Measurements from ENCODE around the gene MRE11.
"Not testable (repeated sequence)": the region's sequence is repeated elsewhere in the genome, so short reads cannot be mapped to it uniquely, and the experiment has no call there.

Gene MRE11

DNA sequence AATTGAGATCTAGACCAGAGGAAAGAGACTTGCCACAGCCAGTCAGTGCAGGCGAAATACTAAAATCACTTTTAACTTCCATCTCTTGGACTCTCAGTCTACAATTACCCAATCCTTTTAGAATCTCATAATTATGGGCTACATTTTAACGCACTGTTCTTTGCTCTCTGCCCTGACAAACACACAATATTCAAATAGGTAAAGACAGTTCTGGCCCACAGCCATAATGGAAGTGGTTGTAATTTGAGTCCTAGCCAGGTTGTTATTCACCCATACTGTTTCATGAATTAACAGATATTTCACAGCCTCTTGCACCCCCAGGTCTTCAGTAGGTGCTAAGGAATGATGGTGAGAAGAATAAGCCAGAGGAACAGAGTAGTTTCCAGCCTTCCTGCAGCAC is 19.4 kb upstream of the MRE11 start:
- Histone ChIP-seq H3K14ac (ENCODE audit: low read length) (no peak overlapping the region), H2AFZ (ENCODE audit: insufficient read depth, low read length, poor library complexity) (no peak overlapping the region), H4K8ac (ENCODE audit: low read depth, low read length) (no peak overlapping the region), H4K12ac (ENCODE audit: low read depth, low read length) (no peak overlapping the region), H3K27me3 (ENCODE audit: insufficient read depth, low read length) (no peaks in the 10 kb centered on the region), H3K27ac (ENCODE audit: low read depth, low read length) (no peak overlapping the region), H3K23ac (ENCODE audit: low read length) (no peak overlapping the region), H3K9me3 (ENCODE audit: insufficient read depth, low read depth, low read length) (no peaks in the 10 kb centered on the region), H3K4me2 (ENCODE audit: low read length) (no peak overlapping the region), H3K4me3 (ENCODE audit: low read depth, low read length) (no peak overlapping the region), H2BK120ac (ENCODE audit: insufficient read depth, low read length, poor library complexity) (no peak overlapping the region), H3K4me1 (ENCODE audit: control insufficient read depth in 1 of 2, insufficient read depth in 2 of 2, low read length in 2 of 2) (peaks cover 2 to 4% of the 10 kb centered on the region in 2 experiments), H3K18ac (ENCODE audit: low read length) (no peak overlapping the region), H3K36me3 (ENCODE audit: control insufficient read depth in 1 of 2, insufficient read depth in 2 of 2, low read length in 2 of 2) (no peaks in the 10 kb centered on the region), H3K9ac (ENCODE audit: low read length) (no peak overlapping the region), H4K91ac (ENCODE audit: low read depth, low read length) (no peak overlapping the region), H2BK12ac (ENCODE audit: low read length) (no peak overlapping the region), H2AK5ac (ENCODE audit: low read length) (no peak overlapping the region), H3K79me2 (ENCODE audit: control insufficient read depth, insufficient read depth, low read length, poor library complexity) (no peaks in the 10 kb centered on the region), H3K79me1 (ENCODE audit: low read length) (no peaks in the 10 kb centered on the region), H3K4ac (ENCODE audit: low read depth, low read length) (no peak overlapping the region), H2BK5ac (ENCODE audit: low read depth, low read length, poor library complexity) (no peak overlapping the region)
- DNase-seq, result no peak
- no CpG with 5 or more reads among the region's 2 CpGs for WGBS (ENCODE audit: extremely low coverage, insufficient coverage, insufficient read length)

DNA sequence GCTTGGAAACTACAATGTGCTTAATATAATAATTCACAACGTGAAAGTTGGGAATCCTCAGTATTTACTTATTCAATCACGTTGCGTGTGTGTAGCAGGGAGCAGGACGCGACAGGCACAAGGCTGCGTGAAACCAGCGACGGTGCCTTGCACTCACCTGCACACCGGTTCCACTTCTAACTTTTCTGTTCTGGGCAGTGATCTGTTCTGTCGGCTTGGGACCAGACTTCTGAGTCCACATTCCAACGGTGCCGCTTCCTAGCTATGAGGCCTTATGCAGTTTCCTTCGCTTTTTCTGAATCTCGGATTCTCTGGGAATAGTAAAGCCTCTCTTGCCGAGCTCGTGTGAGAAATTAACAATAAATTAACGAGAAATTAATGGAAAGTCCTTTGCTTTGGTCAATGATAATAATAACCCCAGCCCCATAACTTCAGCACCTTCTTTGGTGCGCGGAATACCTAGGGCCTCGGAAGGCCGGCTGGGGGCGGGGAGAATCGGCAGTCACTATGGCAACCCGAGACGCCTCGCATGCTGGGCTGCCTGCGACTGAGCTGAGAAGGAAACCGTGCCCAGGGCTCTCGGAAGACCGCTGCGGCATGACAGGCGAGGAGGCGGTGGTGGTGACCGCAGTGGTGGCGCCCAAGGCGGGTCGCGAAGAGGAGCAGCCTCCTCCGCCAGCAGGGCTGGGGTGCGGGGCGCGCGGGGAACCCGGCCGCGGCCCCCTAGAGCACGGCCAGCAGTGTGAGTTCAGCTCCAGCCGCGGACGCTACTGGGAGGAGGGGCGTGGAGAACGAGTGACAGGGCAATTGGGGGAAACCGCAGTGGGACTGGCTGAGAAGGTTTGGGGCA is 18.5 kb upstream of the MRE11 start, which contains the start of gene C11orf97:
TSS of gene C11orf97 (plus strand) at position 530 of the 850 bp plus-strand sequence. CDS start at position 598, 68 bp downstream.
- Histone ChIP-seq H2BK5ac (ENCODE audit: low read depth, low read length, poor library complexity) (no peak within 1 kb of the TSS), H2AFZ (ENCODE audit: insufficient read depth, low read length, poor library complexity) (peak within 1 kb of the TSS; percentile 8), H3K79me1 (ENCODE audit: low read length) (no peaks in the 10 kb centered on the region), H3K4me1 (ENCODE audit: control insufficient read depth in 1 of 2, insufficient read depth in 2 of 2, low read length in 2 of 2) (peaks cover 2 to 4% of the 10 kb centered on the region in 2 experiments), H3K27me3 (ENCODE audit: insufficient read depth, low read length) (no peaks in the 10 kb centered on the region), H3K27ac (ENCODE audit: low read depth, low read length) (no peak within 1 kb of the TSS), H4K8ac (ENCODE audit: low read depth, low read length) (no peak within 1 kb of the TSS), H3K36me3 (ENCODE audit: control insufficient read depth in 1 of 2, insufficient read depth in 2 of 2, low read length in 2 of 2) (no peaks in the 10 kb centered on the region), H2BK12ac (ENCODE audit: low read length) (no peak within 1 kb of the TSS), H3K23ac (ENCODE audit: low read length) (no peak within 1 kb of the TSS), H3K9me3 (ENCODE audit: insufficient read depth, low read depth, low read length) (no peaks in the 10 kb centered on the region), H3K4me3 (ENCODE audit: low read depth, low read length) (peak within 1 kb of the TSS; percentile 70), H3K4me2 (ENCODE audit: low read length) (peak within 1 kb of the TSS; percentile 92), H4K12ac (ENCODE audit: low read depth, low read length) (no peak within 1 kb of the TSS), H4K91ac (ENCODE audit: low read depth, low read length) (no peak within 1 kb of the TSS), H2BK120ac (ENCODE audit: insufficient read depth, low read length, poor library complexity) (no peak within 1 kb of the TSS), H3K18ac (ENCODE audit: low read length) (no peak within 1 kb of the TSS), H3K9ac (ENCODE audit: low read length) (no peak within 1 kb of the TSS), H3K14ac (ENCODE audit: low read length) (no peak within 1 kb of the TSS), H3K4ac (ENCODE audit: low read depth, low read length) (no peak within 1 kb of the TSS), H2AK5ac (ENCODE audit: low read length) (no peak within 1 kb of the TSS), H3K79me2 (ENCODE audit: control insufficient read depth, insufficient read depth, low read length, poor library complexity) (no peaks in the 10 kb centered on the region)
- no CpG with 5 or more reads among the region's 53 CpGs for WGBS (ENCODE audit: extremely low coverage, insufficient coverage, insufficient read length)
- peak; percentile 48 to 68 for DNase-seq

- no peak overlapping the region for H3K14ac ChIP-seq (ENCODE audit: low read length)
- no peak overlapping the region for H3K4me2 ChIP-seq (ENCODE audit: low read length)
- no peaks in the 10 kb centered on the region for H3K79me2 ChIP-seq (ENCODE audit: control insufficient read depth, insufficient read depth, low read length, poor library complexity)
- DNase-seq, result no peak
- H3K36me3 ChIP-seq (ENCODE audit: control insufficient read depth in 1 of 2, insufficient read depth in 2 of 2, low read length in 2 of 2), result no peaks in the 10 kb centered on the region
- H3K27ac ChIP-seq (ENCODE audit: low read depth, low read length), result no peak overlapping the region
- no peaks in the 10 kb centered on the region for H3K9me3 ChIP-seq (ENCODE audit: insufficient read depth, low read depth, low read length)
- no peak overlapping the region for H3K23ac ChIP-seq (ENCODE audit: low read length)
- no peak overlapping the region for H3K9ac ChIP-seq (ENCODE audit: low read length)
- no peak overlapping the region for H2BK12ac ChIP-seq (ENCODE audit: low read length)
- H4K8ac ChIP-seq (ENCODE audit: low read depth, low read length), result no peak overlapping the region
- H3K4ac ChIP-seq (ENCODE audit: low read depth, low read length), result no peak overlapping the region
- no peak overlapping the region for H3K4me3 ChIP-seq (ENCODE audit: low read depth, low read length)
- no peaks in the 10 kb centered on the region for H3K79me1 ChIP-seq (ENCODE audit: low read length)
- H4K91ac ChIP-seq (ENCODE audit: low read depth, low read length), result no peak overlapping the region
- H2BK120ac ChIP-seq (ENCODE audit: insufficient read depth, low read length, poor library complexity), result no peak overlapping the region
- no peak overlapping the region for H4K12ac ChIP-seq (ENCODE audit: low read depth, low read length)
- no peaks in the 10 kb centered on the region for H3K27me3 ChIP-seq (ENCODE audit: insufficient read depth, low read length)
- peaks cover under 1 to 2% of the 10 kb centered on the region in 2 experiments for H3K4me1 ChIP-seq (ENCODE audit: control insufficient read depth in 1 of 2, insufficient read depth in 2 of 2, low read length in 2 of 2)
- no peak overlapping the region for H2AFZ ChIP-seq (ENCODE audit: insufficient read depth, low read length, poor library complexity)
- WGBS (ENCODE audit: extremely low coverage, insufficient coverage, insufficient read length), result no CpG with 5 or more reads among the region's 4 CpGs
- H2BK5ac ChIP-seq (ENCODE audit: low read depth, low read length, poor library complexity), result no peak overlapping the region
- H3K18ac ChIP-seq (ENCODE audit: low read length), result no peak overlapping the region
- H2AK5ac ChIP-seq (ENCODE audit: low read length), result no peak overlapping the region
These were observed 13.8 kb upstream of the MRE11 start for GRCh38 chr11:94507485-94507884.

GRCh38 chr11:94506513-94506912 is 12.9 kb upstream of the MRE11 start:
- not testable (repeated sequence) for H2AFZ ChIP-seq (ENCODE audit: insufficient read depth, low read length, poor library complexity); H3K4me2 ChIP-seq (ENCODE audit: low read length); H3K79me1 ChIP-seq (ENCODE audit: low read length); H3K9ac ChIP-seq (ENCODE audit: low read length); H2BK12ac ChIP-seq (ENCODE audit: low read length); H3K36me3 ChIP-seq (ENCODE audit: control insufficient read depth in 1 of 2, insufficient read depth in 2 of 2, low read length in 2 of 2); H4K12ac ChIP-seq (ENCODE audit: low read depth, low read length); H3K4me3 ChIP-seq (ENCODE audit: low read depth, low read length); H3K9me3 ChIP-seq (ENCODE audit: insufficient read depth, low read depth, low read length); H4K8ac ChIP-seq (ENCODE audit: low read depth, low read length); H3K23ac ChIP-seq (ENCODE audit: low read length); H3K14ac ChIP-seq (ENCODE audit: low read length); H3K18ac ChIP-seq (ENCODE audit: low read length); H2BK120ac ChIP-seq (ENCODE audit: insufficient read depth, low read length, poor library complexity); DNase-seq; H3K79me2 ChIP-seq (ENCODE audit: control insufficient read depth, insufficient read depth, low read length, poor library complexity); H2AK5ac ChIP-seq (ENCODE audit: low read length); H2BK5ac ChIP-seq (ENCODE audit: low read depth, low read length, poor library complexity); H3K4me1 ChIP-seq (ENCODE audit: control insufficient read depth in 1 of 2, insufficient read depth in 2 of 2, low read length in 2 of 2); H3K27me3 ChIP-seq (ENCODE audit: insufficient read depth, low read length); H4K91ac ChIP-seq (ENCODE audit: low read depth, low read length); H3K4ac ChIP-seq (ENCODE audit: low read depth, low read length); H3K27ac ChIP-seq (ENCODE audit: low read depth, low read length)
- no CpG with 5 or more reads among the region's 5 CpGs for WGBS (ENCODE audit: extremely low coverage, insufficient coverage, insufficient read length)
